Measurements from ENCODE around the gene POLR2H.

GRCh38 chr3:184372296-184372821, 10.8 kb downstream of the POLR2H start:
- TF ChIP-seq CTCF (conservative IDR thresholded peaks at IDR 0.05; ENCODE audit: low read depth, low read length) (no peak), EZH2 (IDR thresholded peaks at IDR 0.05; ENCODE audit: borderline replicate concordance, low read depth, low read length, poor library complexity, severe bottlenecking) (no peak)
